ENCODE measurements around the gene KCTD6.

KCTD6 gene

DNA sequence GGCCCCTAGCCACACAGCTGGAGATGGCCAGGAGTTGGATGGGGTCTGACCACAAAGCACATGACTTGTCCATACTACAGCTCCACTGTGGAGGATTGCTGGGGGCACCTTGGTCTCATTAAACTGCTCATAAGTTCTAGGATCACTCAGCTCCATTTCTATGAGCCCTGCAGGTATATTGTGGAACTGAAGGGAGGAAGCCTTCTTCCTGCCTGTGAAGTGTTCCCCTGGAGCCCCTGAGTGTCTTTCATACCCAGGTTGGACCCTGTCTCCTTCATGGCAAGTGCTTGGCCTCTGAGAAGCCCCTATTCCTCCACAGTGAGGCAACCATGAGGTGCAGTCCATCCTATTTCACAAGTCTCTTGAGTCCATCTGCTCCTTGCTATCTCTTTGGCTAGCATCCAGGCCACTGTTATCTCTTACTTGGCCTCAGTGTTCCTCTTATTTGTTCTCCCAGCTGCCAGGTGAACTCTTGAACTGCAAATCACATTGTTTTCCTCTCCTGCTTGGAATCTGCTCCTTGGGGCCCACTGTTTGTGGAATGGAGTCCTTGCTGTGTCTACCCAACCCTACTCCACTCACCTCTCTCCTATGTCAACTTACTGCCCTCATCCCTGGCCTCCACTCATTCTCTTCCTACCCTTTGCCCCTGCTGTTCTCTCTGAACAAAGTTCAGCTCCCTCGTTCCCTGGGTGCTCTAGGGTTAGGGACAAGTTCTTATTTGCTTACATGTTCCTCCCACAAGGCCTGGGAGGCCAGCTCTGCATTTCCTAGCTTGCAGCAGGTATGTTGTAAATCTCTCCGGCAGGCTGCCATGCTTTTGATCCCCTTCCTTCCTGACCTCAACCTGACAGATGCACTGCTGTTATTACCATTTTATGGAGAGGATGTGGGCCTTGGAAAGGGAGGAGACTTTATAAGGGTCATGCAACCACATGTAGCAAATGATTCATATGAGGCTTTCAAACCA, 43.9 kb downstream of the KCTD6 start:
- Histone ChIP-seq H3K4me1 (no peaks in the 10 kb centered on the region), H3K36me3 (replicated peaks) (no peaks in the 10 kb centered on the region), H3K27me3 (ENCODE audit: low read depth) (no peaks in the 10 kb centered on the region), H3K9me3 (no peaks in the 10 kb centered on the region), H3K4me3 (no peak overlapping the region)
- in situ Hi-C loops (cut with MboI; ENCODE audit: low sequenced_read_pairs), result loop anchor here (25.0 kb wide), 1 partner anchor 349 kb away; no protein-coding TSS in a partner anchor
- DNase-seq (ENCODE audit: low spot score in 2 of 2), result no peak

- Histone ChIP-seq H3K27me3 (ENCODE audit: low read depth) (no peaks in the 10 kb centered on the region), H3K4me1 (no peaks in the 10 kb centered on the region), H3K9me3 (no peaks in the 10 kb centered on the region), H3K36me3 (replicated peaks) (no peaks in the 10 kb centered on the region), H3K4me3 (no peak within 1 kb of the TSS)
- no peak for DNase-seq (ENCODE audit: low spot score in 2 of 2)
- in situ Hi-C loops (cut with MboI; ENCODE audit: low sequenced_read_pairs), result loop anchor here (25.0 kb wide), 1 partner anchor 349 kb away; no protein-coding TSS in a partner anchor
These were observed 44.9 kb downstream of the KCTD6 start, which contains the start of gene ACOX2 for GRCh38 chr3:58536501-58537411. ACOX2 (minus strand) TSS chr3:58537190; CDS start chr3:58535106, 2,084 bp downstream.

DNA sequence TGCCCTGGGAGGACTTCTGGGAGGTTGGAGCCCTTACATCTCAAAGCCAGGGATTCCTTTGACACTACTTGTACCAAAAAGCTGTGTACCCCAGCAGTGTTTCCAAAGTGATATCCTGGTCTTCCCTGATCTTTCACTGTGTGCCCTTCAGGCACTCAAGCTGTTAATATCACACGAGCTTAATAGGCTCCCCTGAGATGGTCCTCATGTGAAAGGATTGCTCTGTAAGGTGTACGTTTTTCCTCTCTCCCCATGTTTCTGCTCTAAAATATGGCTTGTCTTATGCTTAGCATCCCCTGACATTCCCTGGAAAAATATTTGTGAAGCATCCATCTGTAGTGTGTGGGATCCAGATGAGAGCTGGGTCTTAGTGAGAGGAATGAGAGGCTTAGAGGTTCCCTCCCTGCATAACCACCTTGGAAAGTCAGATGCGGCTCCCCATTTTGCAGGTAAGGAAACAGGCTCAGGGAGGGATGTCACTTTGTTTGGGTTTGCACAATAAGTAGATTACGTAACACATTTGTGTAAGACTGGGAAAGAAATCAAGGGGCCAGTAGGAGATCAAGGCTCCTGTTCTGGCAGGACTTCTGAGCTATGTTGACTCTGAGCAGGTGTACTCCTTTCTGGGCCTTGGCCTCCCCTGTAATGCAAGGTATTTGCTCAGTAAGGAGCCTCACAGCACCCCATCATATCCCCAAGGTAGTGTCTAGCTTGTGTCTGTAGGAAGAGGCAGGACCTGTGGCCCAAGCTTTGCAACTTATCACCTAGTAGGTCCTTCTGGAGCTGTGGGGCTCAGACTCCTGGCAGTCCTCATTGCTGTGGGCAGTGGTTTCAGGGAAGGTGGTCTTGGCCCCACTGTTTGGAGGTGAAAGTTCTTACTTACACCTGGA, 45.8 kb downstream of the KCTD6 start:
- Histone ChIP-seq H3K4me3 (no peak overlapping the region), H3K9me3 (no peaks in the 10 kb centered on the region), H3K36me3 (replicated peaks) (no peaks in the 10 kb centered on the region), H3K27me3 (ENCODE audit: low read depth) (no peaks in the 10 kb centered on the region), H3K4me1 (no peaks in the 10 kb centered on the region)
- no peak for DNase-seq (ENCODE audit: low spot score in 2 of 2)
- in situ Hi-C loops (cut with MboI; ENCODE audit: low sequenced_read_pairs), result loop anchor here (25.0 kb wide), 1 partner anchor 350 kb away; no protein-coding TSS in a partner anchor

DNA sequence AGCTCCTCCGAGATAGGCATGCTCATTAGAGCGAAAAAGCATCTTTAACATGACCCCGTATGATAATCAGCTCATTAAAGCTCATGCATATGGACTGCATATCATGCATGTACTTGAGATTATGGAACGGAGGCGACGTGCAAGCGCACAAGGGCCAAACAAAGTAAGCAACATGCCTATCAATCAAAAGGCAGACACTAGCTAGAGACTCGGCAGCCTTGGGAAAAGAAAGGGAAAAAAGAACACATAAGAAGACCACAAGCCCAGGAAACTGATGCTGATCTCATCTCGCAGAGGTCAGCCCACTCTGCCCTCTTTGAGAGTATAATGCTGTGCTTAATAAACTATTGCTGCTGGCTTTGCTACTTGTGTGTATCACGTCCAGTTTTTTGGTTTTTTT, 47.7 kb downstream of the KCTD6 start:
- Histone ChIP-seq H3K4me1 (no peaks in the 10 kb centered on the region), H3K36me3 (replicated peaks) (no peaks in the 10 kb centered on the region), H3K9me3 (no peaks in the 10 kb centered on the region), H3K4me3 (no peak overlapping the region), H3K27me3 (ENCODE audit: low read depth) (peaks cover 3% of the 10 kb centered on the region; the same call in 1 of the 2 replicates)
- in situ Hi-C loops (cut with MboI; ENCODE audit: low sequenced_read_pairs), result loop anchor here (25.0 kb wide), 1 partner anchor 352 kb away; no protein-coding TSS in a partner anchor
- no peak for DNase-seq (ENCODE audit: low spot score in 2 of 2)

- in situ Hi-C loops (cut with MboI; ENCODE audit: low sequenced_read_pairs), result loop anchor here (25.0 kb wide), 1 partner anchor 353 kb away; no protein-coding TSS in a partner anchor
- H3K27me3 ChIP-seq (ENCODE audit: low read depth), result peaks cover 3% of the 10 kb centered on the region; the same call in 1 of the 2 replicates
- no peak for DNase-seq (ENCODE audit: low spot score in 2 of 2)
- H3K9me3 ChIP-seq, result no peaks in the 10 kb centered on the region
- no peak overlapping the region for H3K4me3 ChIP-seq
- H3K36me3 ChIP-seq (replicated peaks), result no peaks in the 10 kb centered on the region
- H3K4me1 ChIP-seq, result no peaks in the 10 kb centered on the region
These were observed 48.4 kb downstream of the KCTD6 start for GRCh38 chr3:58540176-58540858.

GRCh38 chr3:58544541-58544940, 52.6 kb downstream of the KCTD6 start:
- peaks cover 3% of the 10 kb centered on the region; the same call in 1 of the 2 replicates for H3K27me3 ChIP-seq (ENCODE audit: low read depth)
- DNase-seq (ENCODE audit: low spot score in 2 of 2), result no peak
- in situ Hi-C loops (cut with MboI; ENCODE audit: low sequenced_read_pairs), result loop anchor here (25.0 kb wide), 1 partner anchor 357 kb away; no protein-coding TSS in a partner anchor
- no peaks in the 10 kb centered on the region for H3K36me3 ChIP-seq (replicated peaks)
- no peak overlapping the region for H3K4me3 ChIP-seq
- H3K9me3 ChIP-seq, result no peaks in the 10 kb centered on the region
- H3K4me1 ChIP-seq, result no peaks in the 10 kb centered on the region

GRCh38 chr3:58551636-58552180, 59.8 kb downstream of the KCTD6 start:
- in situ Hi-C loops (cut with MboI; ENCODE audit: low sequenced_read_pairs), result no loop called here
- Histone ChIP-seq H3K4me1 (no peaks in the 10 kb centered on the region), H3K36me3 (replicated peaks) (no peaks in the 10 kb centered on the region), H3K4me3 (no peak overlapping the region), H3K27me3 (ENCODE audit: low read depth) (no peaks in the 10 kb centered on the region), H3K9me3 (no peaks in the 10 kb centered on the region)
- DNase-seq (ENCODE audit: low spot score in 2 of 2), result no peak
